ENCODE data around the gene COL23A1. TPM values are rescaled to one million over a fixed set of nuclear protein-coding genes. Genes with fewer than 3 reads are reported as not detected.

COL23A1 gene
- total and polyA plus RNA-seq, 2 of the 8 experiments (the other 6 are each of a cell fraction or from before 2014, with no cell fraction given): 3.1 to 4.7 TPM

- Histone ChIP-seq H4K8ac (ENCODE audit: extremely low read depth, insufficient read depth, low read length) (no peak overlapping the region), H3K14ac (ENCODE audit: insufficient read length) (no peak overlapping the region), H3K23me2 (ENCODE audit: low read depth, low read length) (peaks cover 7% of the 10 kb centered on the region; the same call in 1 of the 2 replicates), H2BK120ac (replicated peaks; ENCODE audit: low read depth, low read length) (no peak overlapping the region), H2AFZ (ENCODE audit: low read length) (no peak overlapping the region), H3K23ac (ENCODE audit: insufficient read length) (no peak overlapping the region), H3K56ac (replicated peaks; ENCODE audit: insufficient read length, low read depth, low read length) (no peak overlapping the region), H3K9me3 (ENCODE audit: insufficient read depth in 2 of 2, low read depth in 1 of 2, low read length in 1 of 2) (peaks cover under 1% of the 10 kb centered on the region in 2 experiments; a peak in 2 of 4 replicates), H4K5ac (ENCODE audit: insufficient read length, low read depth, low read length) (no peak overlapping the region), H3K4me2 (ENCODE audit: insufficient read depth in 1 of 2, low read depth in 2 of 2, low read length in 2 of 2) (no peak overlapping the region), H3K4me3 (ENCODE audit: extremely low read depth in 1 of 4, insufficient read depth in 2 of 4, low read depth in 3 of 4, low read length in 4 of 4) (no peak overlapping the region), H3K4me1 (replicated peaks in 1 of 4; ENCODE audit: control insufficient read depth in 3 of 4, insufficient read depth in 4 of 4, low read length in 3 of 4) (peaks cover 0 to 13% (median 4%) of the 10 kb centered on the region in 4 experiments; a peak in 4 of 7 replicates), H3K36me3 (ENCODE audit: control insufficient read depth in 2 of 4, insufficient read depth in 4 of 4, low read length in 3 of 4) (no peaks in the 10 kb centered on the region), H3K79me1 (ENCODE audit: low read depth, low read length) (no peaks in the 10 kb centered on the region), H2AK5ac (ENCODE audit: low read depth, low read length) (no peak overlapping the region), H3K79me2 (ENCODE audit: control insufficient read depth in 1 of 2, insufficient read depth in 2 of 2, low read length in 2 of 2) (no peaks in the 10 kb centered on the region), H3K4ac (replicated peaks; ENCODE audit: insufficient read length, low read depth, low read length) (no peak overlapping the region), H3K27me3 (replicated peaks in 1 of 4; ENCODE audit: control insufficient read depth in 3 of 4, extremely low read depth in 1 of 4, insufficient read depth in 3 of 4, low read length in 3 of 4) (peaks cover 0 to 12% (median 8%) of the 10 kb centered on the region in 4 experiments; a peak in 6 of 7 replicates), H3K9ac (replicated peaks in 1 of 4; ENCODE audit: extremely low read depth in 1 of 4, low read depth in 3 of 4, low read length in 3 of 4) (no peak overlapping the region), H4K91ac (replicated peaks; ENCODE audit: insufficient read length, low read length) (no peak overlapping the region), H2BK5ac (ENCODE audit: low read depth, low read length) (no peak overlapping the region), H2BK15ac (ENCODE audit: low read length) (no peak overlapping the region), H4K20me1 (replicated peaks in 1 of 2; ENCODE audit: control insufficient read depth in 1 of 2, insufficient read depth in 2 of 2, low read length in 2 of 2) (peaks cover 0 to 6% of the 10 kb centered on the region in 2 experiments), H2BK12ac (ENCODE audit: low read depth, low read length) (no peak overlapping the region), H3K18ac (ENCODE audit: extremely low read depth, low read length) (no peak overlapping the region), H3K27ac (ENCODE audit: low read depth, low read length) (no peak overlapping the region), H2BK20ac (ENCODE audit: low read length) (no peak overlapping the region)
- 92% methylated on average over 15 of the region's 15 CpGs; no CpG with 5 or more reads in 1 of the 2 experiments for WGBS, 2 experiments (ENCODE audit: extremely low coverage in 1 of 2, insufficient coverage in 1 of 2, insufficient read length in 1 of 2, insufficient replicate concordance in 2 of 2, low coverage in 1 of 2, low lambda C conversion rate in 2 of 2, missing lambda C conversion rate in 1 of 2)
- DNase-seq (ENCODE audit: low read depth in 1 of 2, low spot score in 2 of 2) (no peak), FAIRE-seq (no peak)
- ChIA-PET CTCF (ENCODE audit: partially characterized antibody) (interaction anchor here (0.6 to 1.5 kb wide), 6 partner anchors 10 to 300 kb away, joined by 3 to 9 read pairs (median 4); partner anchors contain the start of gene COL23A1), POLR2A (ENCODE audit: partially characterized antibody) (interaction anchor here (1.5 kb wide), 1 partner anchor 18 kb away, joined by 4 read pairs; no protein-coding TSS in a partner anchor)
- no peak for TF ChIP-seq KDM4A (IDR thresholded peaks at IDR 0.05; ENCODE audit: low read depth, low read length, severe bottlenecking)
- no peak for TF ChIP-seq SRF (IDR thresholded peaks at IDR 0.05; ENCODE audit: low read depth, low read length)
- TF ChIP-seq EZH2 (IDR thresholded peaks at IDR 0.05; ENCODE audit: low read depth, low read length, severe bottlenecking): no peak
- TF ChIP-seq CHD2 (IDR thresholded peaks at IDR 0.05; ENCODE audit: low read length): no peak
- no peak for TF ChIP-seq SP1 (IDR thresholded peaks at IDR 0.05; ENCODE audit: low read depth, low read length)
- TF ChIP-seq EGR1 (IDR thresholded peaks at IDR 0.05; ENCODE audit: borderline replicate concordance, low read depth, low read length): no peak
- TF ChIP-seq, protein P1, sequence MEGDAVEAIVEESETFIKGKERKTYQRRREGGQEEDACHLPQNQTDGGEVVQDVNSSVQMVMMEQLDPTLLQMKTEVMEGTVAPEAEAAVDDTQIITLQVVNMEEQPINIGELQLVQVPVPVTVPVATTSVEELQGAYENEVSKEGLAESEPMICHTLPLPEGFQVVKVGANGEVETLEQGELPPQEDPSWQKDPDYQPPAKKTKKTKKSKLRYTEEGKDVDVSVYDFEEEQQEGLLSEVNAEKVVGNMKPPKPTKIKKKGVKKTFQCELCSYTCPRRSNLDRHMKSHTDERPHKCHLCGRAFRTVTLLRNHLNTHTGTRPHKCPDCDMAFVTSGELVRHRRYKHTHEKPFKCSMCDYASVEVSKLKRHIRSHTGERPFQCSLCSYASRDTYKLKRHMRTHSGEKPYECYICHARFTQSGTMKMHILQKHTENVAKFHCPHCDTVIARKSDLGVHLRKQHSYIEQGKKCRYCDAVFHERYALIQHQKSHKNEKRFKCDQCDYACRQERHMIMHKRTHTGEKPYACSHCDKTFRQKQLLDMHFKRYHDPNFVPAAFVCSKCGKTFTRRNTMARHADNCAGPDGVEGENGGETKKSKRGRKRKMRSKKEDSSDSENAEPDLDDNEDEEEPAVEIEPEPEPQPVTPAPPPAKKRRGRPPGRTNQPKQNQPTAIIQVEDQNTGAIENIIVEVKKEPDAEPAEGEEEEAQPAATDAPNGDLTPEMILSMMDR (IDR thresholded peaks at IDR 0.05; ENCODE audit: control extremely low read depth in 1 of 3, insufficient read depth in 1 of 3, low read depth in 1 of 3, low read length in 3 of 3): no peak
- TF ChIP-seq HDAC6 (IDR thresholded peaks at IDR 0.05; ENCODE audit: low read depth, low read length): no peak
- TF ChIP-seq SIX5 (IDR thresholded peaks at IDR 0.05; ENCODE audit: low read depth, low read length): no peak
- no peak for TF ChIP-seq CBX5 (IDR thresholded peaks at IDR 0.05; ENCODE audit: low read depth, low read length)
Measured at GRCh38 chr5:178580271-178580955, 9.8 kb downstream of the COL23A1 start.

Measured in H1 (cell line).